Kidney (tissue), 14 donors: ENCODE measurements around the gene LRRC27. TPM values are rescaled to one million over a fixed set of nuclear protein-coding genes. Genes with fewer than 3 reads are reported as not detected.

ENCODE experiments used
- DNase-seq, 5 donors: peaks; one replicate each; pipeline ENCODE4 v3.0.0-alpha.2; 2013 to 2020
- FAIRE-seq: peaks from 2 replicates; lab custom pipeline; 2012; peaks lifted over from hg19 to GRCh38; lab: Jason Lieb, UNC
- H3K27ac ChIP-seq, 2 donors: one replicate each; pipeline ENCODE4 v1.7.0; 2013; ENCODE audit warnings: low read depth in 2 of 2, low read length in 2 of 2, inconsistent platforms in 1 of 2
- H3K27me3 ChIP-seq: one replicate; pipeline ENCODE4 v1.7.1; 2013; ENCODE audit warnings: low read length, inconsistent platforms; ENCODE audit not compliant: control insufficient read depth, insufficient read depth
- H3K36me3 ChIP-seq, 3 donors: one replicate each; pipeline versions ENCODE4 v1.7.0 to v1.7.1; 2013; ENCODE audit warnings: low read length in 3 of 3, control low read depth in 1 of 3, inconsistent platforms in 1 of 3; ENCODE audit not compliant: insufficient read depth in 3 of 3, control insufficient read depth in 2 of 3
- H3K4me1 ChIP-seq, 3 donors: one replicate each; pipeline versions ENCODE4 v1.7.0 to v1.7.1; 2013; ENCODE audit warnings: low read length in 3 of 3, inconsistent platforms in 1 of 3, low read depth in 1 of 3; ENCODE audit not compliant: control insufficient read depth in 2 of 3, insufficient read depth in 2 of 3
- H3K4me3 ChIP-seq, 3 donors: one replicate each; pipeline versions ENCODE4 v1.7.0 to v1.8.1; 2013; ENCODE audit warnings: low read length in 3 of 3, control low read depth in 1 of 3, inconsistent platforms in 1 of 3
- H3K9ac ChIP-seq, 3 donors: one replicate each; pipeline versions ENCODE4 v1.7.0 to v1.7.1; 2013; ENCODE audit warnings: low read length in 3 of 3, control low read depth in 1 of 3, inconsistent platforms in 1 of 3
- H3K9me3 ChIP-seq, 3 donors: one replicate each; pipeline versions ENCODE4 v1.7.0 to v1.7.1; 2013; ENCODE audit warnings: low read length in 3 of 3, control low read depth in 1 of 3, inconsistent platforms in 1 of 3; ENCODE audit not compliant: control insufficient read depth in 2 of 3, insufficient read depth in 1 of 3
- CTCF ChIP-seq: IDR thresholded peaks from 3 replicates; pipeline ENCODE4 v1.5.1; 2012; ENCODE audit warnings: mild to moderate bottlenecking, moderate library complexity, borderline replicate concordance; ENCODE audit not compliant: insufficient read depth; ENCODE audit errors: extremely low read depth
- intact Hi-C: fragments of 100-400 bp; cut with DNase I; formaldehyde crosslinking; loops from one replicate; pipeline ENCODE4 v1.11.1; 2022
- polyA plus RNA-seq: library from polyadenylated mRNA; stranded (reverse); fragments of 350-450 nt; fragmentation: Illumina TruSeq; extraction: RNeasy Lipid Tissue Mini Kit (QIAGEN cat#74804); gene quantifications from one replicate; pipeline ENCODE4 v1.2.3, GENCODE V29; 2014; ENCODE audit warnings: low read depth, low replicate concordance; ENCODE audit not compliant: insufficient read depth
- total RNA-seq: library from RNA; stranded (reverse); fragmentation: NEBNext Ultra II Directional; extraction: Animal tissue kit (Norgen Biotek cat#: 25700); gene quantifications from one replicate; pipeline ENCODE4 v1.2.1, GENCODE V29; 2021
- donor health status: control.
- donor health status: control.
- donor health status: control.
- donor health status: control.
- donor health status: control.
- donor health status: DM: yes; HTN: yes; CAD: no.
- donor health status: Normal renal cell carcinoma (clear cell type).

LRRC27 gene
- total and polyA plus RNA-seq, 2 donors from 2014 or later, result 14.4 to 14.6 TPM

GRCh38 chr10:132326925-132327324, 5.1 kb upstream of the LRRC27 start:
- no peak for FAIRE-seq
- H3K4me3 ChIP-seq, result no peak overlapping the region
- TF ChIP-seq CTCF, result no peak
- H3K4me1 ChIP-seq, result peaks cover 0 to 4% (median 3%) of the 10 kb centered on the region in 3 donors
- no peaks in the 10 kb centered on the region for H3K9me3 ChIP-seq
- no peak overlapping the region for H3K9ac ChIP-seq
- peaks cover 0 to 5% (median 0%) of the 10 kb centered on the region in 3 donors for H3K36me3 ChIP-seq
- no peaks in the 10 kb centered on the region for H3K27me3 ChIP-seq
- intact Hi-C loops, result no loop called here
- no peak overlapping the region for H3K27ac ChIP-seq
- no peak for DNase-seq

- H3K9me3 ChIP-seq, result no peaks in the 10 kb centered on the region
- intact Hi-C loops, result no loop called here
- H3K36me3 ChIP-seq, result peaks cover 0 to 5% (median 0%) of the 10 kb centered on the region in 3 donors
- no peak overlapping the region for H3K4me3 ChIP-seq
- peaks cover 0 to 11% (median 4%) of the 10 kb centered on the region in 3 donors for H3K4me1 ChIP-seq
- no peak overlapping the region for H3K9ac ChIP-seq
- no peak for DNase-seq
- H3K27ac ChIP-seq, result no peak overlapping the region
- H3K27me3 ChIP-seq, result no peaks in the 10 kb centered on the region
- no peak for TF ChIP-seq CTCF
- no peak for FAIRE-seq
Measured at GRCh38 chr10:132328106-132328505, 3.9 kb upstream of the LRRC27 start.

- intact Hi-C loops, result no loop called here
- peaks cover 0 to 11% (median 4%) of the 10 kb centered on the region in 3 donors for H3K4me1 ChIP-seq
- no peak for FAIRE-seq
- H3K4me3 ChIP-seq, result no peak overlapping the region
- peak in 1 of 5 donors; percentile 33 for DNase-seq
- no peak for TF ChIP-seq CTCF
- peaks cover 0 to 5% (median 0%) of the 10 kb centered on the region in 3 donors for H3K36me3 ChIP-seq
- H3K9ac ChIP-seq, result no peak overlapping the region
- H3K9me3 ChIP-seq, result no peaks in the 10 kb centered on the region
- no peaks in the 10 kb centered on the region for H3K27me3 ChIP-seq
- H3K27ac ChIP-seq, result no peak overlapping the region
Measured at GRCh38 chr10:132328738-132329137, 3.3 kb upstream of the LRRC27 start.
